Neural crest cell (in vitro differentiated cells): ENCODE data around the gene TIFAB. TPM values are rescaled to one million over a fixed set of nuclear protein-coding genes. Genes with fewer than 3 reads are reported as not detected.

Source experiments
- DNase-seq: peaks from one replicate; pipeline ENCODE4 v3.0.0; 2021; ENCODE audit warnings: low read depth, mixed read lengths, low spot score
- H3K27ac Mint-ChIP-seq: one replicate; pipeline ENCODE4 v1.8.0; 2021; ENCODE audit warnings: mild to moderate bottlenecking, mixed read lengths; ENCODE audit not compliant: unreplicated experiment
- H3K27me3 Mint-ChIP-seq: 2 replicates; pipeline ENCODE4 v1.8.0; 2021; ENCODE audit warnings: low read depth, mild to moderate bottlenecking, mixed read lengths
- H3K36me3 Mint-ChIP-seq: 2 replicates; pipeline ENCODE4 v1.8.0; 2021; ENCODE audit warnings: low read depth, mild to moderate bottlenecking, mixed read lengths
- H3K4me1 Mint-ChIP-seq: 2 replicates; pipeline ENCODE4 v1.8.0; 2021; ENCODE audit warnings: mixed read lengths
- H3K4me3 Mint-ChIP-seq: one replicate; pipeline ENCODE4 v1.8.0; 2021; ENCODE audit warnings: mild to moderate bottlenecking, mixed read lengths
- H3K9me3 Mint-ChIP-seq: 2 replicates; pipeline ENCODE4 v1.8.0; 2021; ENCODE audit warnings: mixed read lengths
- total RNA-seq: library from RNA; stranded (reverse); gene quantifications from 2 replicates; pipeline ENCODE4 v1.2.1, GENCODE V29; 2021
- TF ChIP-seq, protein P1 (sequence below): fragments of 200-600 bp; sonication (generic); conservative IDR thresholded peaks from 2 replicates; pipeline ENCODE4 v1.5.0; 2021; ENCODE audit warnings: antibody characterized with exemption, mild to moderate bottlenecking

The TIFAB gene
- total RNA-seq, 1 donor from 2014 or later, result not detected

DNA sequence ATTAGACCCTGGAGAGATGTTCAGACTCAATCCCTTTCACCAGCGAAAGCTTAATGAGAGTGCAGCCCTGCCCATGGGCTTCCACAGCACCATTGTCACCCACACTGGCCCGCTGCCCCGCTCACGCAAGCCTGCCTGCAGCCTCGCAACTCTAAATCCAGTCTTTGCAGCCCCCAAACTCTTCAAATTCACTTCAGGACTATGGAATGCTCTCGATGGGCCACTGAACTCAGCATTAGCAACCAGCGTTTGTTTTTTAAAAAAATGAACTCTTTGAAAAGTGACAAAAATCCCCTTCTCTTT lies 22.1 kb downstream of the TIFAB start:
- Mint-ChIP-seq H3K36me3 (no peaks in the 10 kb centered on the region), H3K9me3 (peaks cover 3% of the 10 kb centered on the region), H3K4me1 (peaks cover 9% of the 10 kb centered on the region), H3K27me3 (peaks cover 3% of the 10 kb centered on the region), H3K27ac (no peak overlapping the region), H3K4me3 (no peak overlapping the region)
- TF ChIP-seq, protein P1, sequence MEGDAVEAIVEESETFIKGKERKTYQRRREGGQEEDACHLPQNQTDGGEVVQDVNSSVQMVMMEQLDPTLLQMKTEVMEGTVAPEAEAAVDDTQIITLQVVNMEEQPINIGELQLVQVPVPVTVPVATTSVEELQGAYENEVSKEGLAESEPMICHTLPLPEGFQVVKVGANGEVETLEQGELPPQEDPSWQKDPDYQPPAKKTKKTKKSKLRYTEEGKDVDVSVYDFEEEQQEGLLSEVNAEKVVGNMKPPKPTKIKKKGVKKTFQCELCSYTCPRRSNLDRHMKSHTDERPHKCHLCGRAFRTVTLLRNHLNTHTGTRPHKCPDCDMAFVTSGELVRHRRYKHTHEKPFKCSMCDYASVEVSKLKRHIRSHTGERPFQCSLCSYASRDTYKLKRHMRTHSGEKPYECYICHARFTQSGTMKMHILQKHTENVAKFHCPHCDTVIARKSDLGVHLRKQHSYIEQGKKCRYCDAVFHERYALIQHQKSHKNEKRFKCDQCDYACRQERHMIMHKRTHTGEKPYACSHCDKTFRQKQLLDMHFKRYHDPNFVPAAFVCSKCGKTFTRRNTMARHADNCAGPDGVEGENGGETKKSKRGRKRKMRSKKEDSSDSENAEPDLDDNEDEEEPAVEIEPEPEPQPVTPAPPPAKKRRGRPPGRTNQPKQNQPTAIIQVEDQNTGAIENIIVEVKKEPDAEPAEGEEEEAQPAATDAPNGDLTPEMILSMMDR, result no peak
- no peak for DNase-seq

DNA sequence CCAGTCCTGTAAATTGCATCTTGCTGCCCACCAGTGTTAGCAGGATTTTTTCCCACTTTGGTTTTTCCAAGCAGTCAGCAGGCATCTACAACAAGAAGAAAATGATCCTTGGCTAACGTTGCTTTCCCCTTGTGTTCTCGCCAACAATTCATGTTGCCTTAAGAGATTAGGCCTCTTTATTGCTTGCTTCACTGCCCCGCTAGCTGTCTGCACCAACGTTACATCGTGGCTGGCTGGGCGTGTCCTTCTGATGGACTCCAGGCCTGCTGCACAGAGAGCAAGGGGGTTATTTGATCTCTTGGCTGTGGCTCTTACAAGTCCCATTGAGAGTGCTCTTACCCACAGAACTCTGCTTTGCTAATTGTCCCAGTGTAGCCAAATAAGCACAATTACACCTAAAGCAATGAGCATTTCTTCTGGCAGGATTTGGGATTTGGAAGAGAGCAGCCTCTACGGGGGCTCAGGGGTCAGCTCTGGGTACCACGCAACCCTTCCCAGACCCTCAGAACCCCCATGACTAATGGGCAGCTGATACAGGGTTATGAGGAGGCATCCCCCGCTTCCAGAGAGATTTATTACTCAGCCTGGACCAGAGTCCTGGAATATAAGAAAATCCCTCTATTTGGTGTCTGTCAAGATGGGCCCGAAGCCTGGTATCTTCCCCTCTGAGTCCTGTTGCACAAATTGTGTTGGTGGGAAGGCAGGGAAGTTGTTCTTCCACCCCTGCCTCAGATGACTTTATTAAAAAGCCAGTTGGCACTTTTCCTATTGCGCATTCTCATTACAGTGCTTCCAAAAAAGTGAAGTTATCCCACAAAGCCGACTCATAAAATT lies 22.6 kb downstream of the TIFAB start:
- peaks cover 3% of the 10 kb centered on the region for H3K9me3 Mint-ChIP-seq
- H3K4me3 Mint-ChIP-seq, result no peak overlapping the region
- H3K4me1 Mint-ChIP-seq, result peaks cover 9% of the 10 kb centered on the region
- H3K27ac Mint-ChIP-seq, result no peak overlapping the region
- no peaks in the 10 kb centered on the region for H3K36me3 Mint-ChIP-seq
- TF ChIP-seq, protein P1, result no peak
- no peak for DNase-seq
- H3K27me3 Mint-ChIP-seq, result peaks cover 6% of the 10 kb centered on the region

DNA sequence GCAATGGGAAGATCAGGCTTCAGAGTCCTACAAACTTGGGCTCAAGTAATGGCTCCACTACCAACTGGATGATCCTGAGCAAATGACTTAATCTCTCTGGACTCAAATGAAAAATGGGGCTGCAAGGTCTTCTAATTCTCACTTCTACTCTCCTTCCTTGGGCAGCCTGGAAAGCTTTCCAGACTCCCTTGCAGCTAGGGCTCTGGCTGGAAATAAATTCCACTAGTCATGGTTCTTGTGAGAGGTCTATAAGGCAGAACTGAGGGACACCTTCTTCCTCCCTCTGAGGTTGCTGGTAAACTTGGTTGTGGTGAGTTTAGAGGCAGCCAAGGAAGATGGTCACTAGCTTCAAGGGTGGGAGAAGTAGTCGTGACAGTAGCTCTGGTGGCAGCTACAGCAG lies 23.6 kb downstream of the TIFAB start:
- TF ChIP-seq, protein P1, result no peak
- Mint-ChIP-seq H3K27me3 (peaks cover 7% of the 10 kb centered on the region), H3K27ac (no peak overlapping the region), H3K4me3 (no peak overlapping the region), H3K36me3 (no peaks in the 10 kb centered on the region), H3K4me1 (peaks cover 9% of the 10 kb centered on the region), H3K9me3 (peaks cover 3% of the 10 kb centered on the region)
- DNase-seq, result no peak

DNA sequence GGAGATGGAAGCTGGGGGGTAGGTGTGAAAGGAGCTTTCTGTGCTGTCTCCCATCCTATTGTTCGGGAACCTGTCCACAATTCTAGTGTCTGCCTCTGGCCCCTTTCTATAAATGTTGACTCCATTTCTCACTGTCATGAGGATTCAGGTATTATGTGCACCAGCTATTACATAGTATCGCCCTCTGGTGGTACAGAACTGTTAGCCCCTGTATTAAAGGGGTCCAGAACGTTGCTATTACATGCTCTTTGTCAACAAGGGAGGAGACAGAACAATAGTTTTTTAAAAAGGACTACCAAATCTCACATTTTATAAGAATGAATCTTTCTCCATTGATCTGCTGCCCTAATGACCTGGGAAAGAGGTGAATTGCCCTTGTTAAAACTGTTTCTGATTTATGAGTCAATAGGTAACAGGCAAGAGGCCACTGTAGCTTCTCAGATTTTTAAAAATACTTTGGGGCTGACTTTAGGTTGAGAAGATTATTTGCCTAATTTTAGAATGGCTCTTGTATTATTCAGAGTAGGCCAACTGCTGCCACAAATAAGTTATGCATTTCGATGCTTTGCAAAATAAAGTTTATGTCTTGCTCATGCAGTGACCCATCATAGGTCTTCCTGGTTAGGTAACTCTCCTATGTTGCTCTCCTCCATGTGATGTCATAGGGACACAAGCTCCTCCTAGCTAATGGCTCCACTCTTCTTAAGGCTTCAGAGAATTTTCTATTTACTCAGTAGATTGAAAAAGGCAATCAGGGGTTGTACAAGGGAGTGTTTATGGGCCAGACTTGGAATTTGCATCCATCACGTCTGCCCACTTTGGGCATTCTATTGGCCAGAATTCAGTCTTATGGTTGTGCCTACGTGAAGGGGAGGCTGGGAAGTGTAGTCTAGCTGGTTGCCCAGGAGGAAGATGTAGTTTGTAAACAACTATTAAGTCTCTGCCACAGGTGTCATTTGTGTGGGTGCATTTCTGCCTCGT lies 25.8 kb downstream of the TIFAB start:
- H3K9me3 Mint-ChIP-seq, result peaks cover 3% of the 10 kb centered on the region
- H3K27ac Mint-ChIP-seq, result no peak overlapping the region
- H3K36me3 Mint-ChIP-seq, result no peaks in the 10 kb centered on the region
- peaks cover 9% of the 10 kb centered on the region for H3K4me1 Mint-ChIP-seq
- TF ChIP-seq, protein P1, result peak; percentile 76
- no peak overlapping the region for H3K4me3 Mint-ChIP-seq
- peaks cover 13% of the 10 kb centered on the region for H3K27me3 Mint-ChIP-seq
- DNase-seq, result no peak

DNA sequence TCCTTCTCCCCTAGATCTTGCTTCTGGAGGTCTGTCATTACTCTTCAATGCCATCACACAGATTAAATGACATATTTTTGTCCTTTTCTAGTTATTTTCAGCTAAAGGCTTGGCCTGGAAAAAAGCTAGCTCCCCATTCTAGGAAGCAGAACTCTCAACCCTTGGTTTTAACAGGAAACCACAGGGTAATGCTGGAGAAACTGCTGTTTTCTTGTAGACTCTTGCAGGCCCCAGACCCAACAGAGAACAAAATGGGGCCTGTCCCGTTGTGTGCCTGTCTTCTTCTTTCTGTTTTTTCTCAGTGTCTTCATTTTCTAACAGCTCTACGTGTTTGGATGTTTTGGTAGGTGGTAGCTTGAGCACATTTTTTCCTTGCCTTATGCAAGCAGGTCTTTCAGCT lies 26.5 kb downstream of the TIFAB start:
- no peak for DNase-seq
- TF ChIP-seq, protein P1, result no peak
- H3K9me3 Mint-ChIP-seq, result peaks cover 3% of the 10 kb centered on the region
- H3K27ac Mint-ChIP-seq, result no peak overlapping the region
- peaks cover 9% of the 10 kb centered on the region for H3K4me1 Mint-ChIP-seq
- peaks cover 20% of the 10 kb centered on the region for H3K27me3 Mint-ChIP-seq
- no peak overlapping the region for H3K4me3 Mint-ChIP-seq
- H3K36me3 Mint-ChIP-seq, result no peaks in the 10 kb centered on the region
